Measurements from ENCODE around the gene DTNB.

Gene DTNB

DNA sequence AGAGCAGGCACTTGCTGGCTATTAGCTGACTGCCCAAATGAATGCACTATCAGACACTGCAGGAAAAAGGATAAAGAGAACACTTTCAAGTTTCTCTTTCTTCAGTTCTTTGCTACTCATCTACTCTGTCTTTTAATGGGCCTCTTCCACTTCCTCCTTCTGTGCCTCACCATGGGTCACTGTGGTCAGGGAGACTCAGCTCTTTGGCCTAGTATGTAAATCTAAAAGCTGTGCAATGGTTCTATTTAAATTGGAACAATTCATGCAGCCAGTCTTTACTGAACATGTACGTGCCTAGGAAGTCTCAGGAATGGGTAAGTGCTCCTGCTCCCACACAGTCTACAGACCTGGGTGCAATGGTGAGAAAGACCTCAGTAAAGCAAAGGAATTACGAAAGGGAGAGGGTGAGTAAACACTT lies 252.5 kb downstream of the DTNB start:
- Histone ChIP-seq H3K4me3 (ENCODE audit: low read depth in 1 of 2, low read length in 1 of 2) (no peak overlapping the region), H3K9me3 (no peaks in the 10 kb centered on the region), H3K27ac (peak overlapping the region; percentile 54), H3K4me1 (ENCODE audit: control insufficient read depth in 1 of 2, insufficient read depth in 1 of 2, low read depth in 1 of 2, low read length in 1 of 2) (peaks cover 10% of the 10 kb centered on the region in 2 experiments), H3K36me3 (no peaks in the 10 kb centered on the region), H3K27me3 (no peaks in the 10 kb centered on the region)
- TF ChIP-seq, protein P1, sequence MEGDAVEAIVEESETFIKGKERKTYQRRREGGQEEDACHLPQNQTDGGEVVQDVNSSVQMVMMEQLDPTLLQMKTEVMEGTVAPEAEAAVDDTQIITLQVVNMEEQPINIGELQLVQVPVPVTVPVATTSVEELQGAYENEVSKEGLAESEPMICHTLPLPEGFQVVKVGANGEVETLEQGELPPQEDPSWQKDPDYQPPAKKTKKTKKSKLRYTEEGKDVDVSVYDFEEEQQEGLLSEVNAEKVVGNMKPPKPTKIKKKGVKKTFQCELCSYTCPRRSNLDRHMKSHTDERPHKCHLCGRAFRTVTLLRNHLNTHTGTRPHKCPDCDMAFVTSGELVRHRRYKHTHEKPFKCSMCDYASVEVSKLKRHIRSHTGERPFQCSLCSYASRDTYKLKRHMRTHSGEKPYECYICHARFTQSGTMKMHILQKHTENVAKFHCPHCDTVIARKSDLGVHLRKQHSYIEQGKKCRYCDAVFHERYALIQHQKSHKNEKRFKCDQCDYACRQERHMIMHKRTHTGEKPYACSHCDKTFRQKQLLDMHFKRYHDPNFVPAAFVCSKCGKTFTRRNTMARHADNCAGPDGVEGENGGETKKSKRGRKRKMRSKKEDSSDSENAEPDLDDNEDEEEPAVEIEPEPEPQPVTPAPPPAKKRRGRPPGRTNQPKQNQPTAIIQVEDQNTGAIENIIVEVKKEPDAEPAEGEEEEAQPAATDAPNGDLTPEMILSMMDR (IDR thresholded peaks at IDR 0.05) = no peak

DNA sequence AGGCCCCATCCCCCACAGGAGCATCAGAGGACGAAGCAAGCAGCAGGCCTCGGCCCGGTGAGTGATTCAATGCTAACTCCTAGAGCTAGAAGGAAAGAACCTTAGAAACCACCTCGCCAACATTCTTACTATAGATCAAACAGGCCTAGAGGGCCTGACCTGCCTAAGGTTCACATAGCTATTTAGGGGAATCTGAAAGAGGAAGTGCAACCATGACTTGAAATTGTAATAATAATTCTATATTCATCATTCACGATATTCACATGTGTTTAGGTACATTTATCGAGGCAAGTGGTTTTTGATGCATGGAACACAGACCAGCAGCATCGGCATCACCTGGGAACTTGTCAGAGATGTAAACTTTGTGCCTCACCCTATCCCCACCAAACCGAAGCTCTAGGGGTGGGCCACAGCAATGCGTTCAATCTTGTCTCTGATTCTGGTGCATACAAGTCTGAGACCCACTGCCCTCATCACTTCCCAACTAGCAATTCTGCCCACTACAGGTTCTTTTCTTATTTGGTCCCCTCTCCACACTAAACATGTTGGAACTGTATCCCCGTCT lies 253.6 kb downstream of the DTNB start:
- H3K36me3 ChIP-seq = no peaks in the 10 kb centered on the region
- TF ChIP-seq, protein P1 (IDR thresholded peaks at IDR 0.05) = no peak
- H3K4me3 ChIP-seq (ENCODE audit: low read depth in 1 of 2, low read length in 1 of 2) = no peak overlapping the region
- no peaks in the 10 kb centered on the region for H3K27me3 ChIP-seq
- no peaks in the 10 kb centered on the region for H3K9me3 ChIP-seq
- H3K4me1 ChIP-seq (ENCODE audit: control insufficient read depth in 1 of 2, insufficient read depth in 1 of 2, low read depth in 1 of 2, low read length in 1 of 2) = peaks cover 10% of the 10 kb centered on the region in 2 experiments
- H3K27ac ChIP-seq = no peak overlapping the region

DNA sequence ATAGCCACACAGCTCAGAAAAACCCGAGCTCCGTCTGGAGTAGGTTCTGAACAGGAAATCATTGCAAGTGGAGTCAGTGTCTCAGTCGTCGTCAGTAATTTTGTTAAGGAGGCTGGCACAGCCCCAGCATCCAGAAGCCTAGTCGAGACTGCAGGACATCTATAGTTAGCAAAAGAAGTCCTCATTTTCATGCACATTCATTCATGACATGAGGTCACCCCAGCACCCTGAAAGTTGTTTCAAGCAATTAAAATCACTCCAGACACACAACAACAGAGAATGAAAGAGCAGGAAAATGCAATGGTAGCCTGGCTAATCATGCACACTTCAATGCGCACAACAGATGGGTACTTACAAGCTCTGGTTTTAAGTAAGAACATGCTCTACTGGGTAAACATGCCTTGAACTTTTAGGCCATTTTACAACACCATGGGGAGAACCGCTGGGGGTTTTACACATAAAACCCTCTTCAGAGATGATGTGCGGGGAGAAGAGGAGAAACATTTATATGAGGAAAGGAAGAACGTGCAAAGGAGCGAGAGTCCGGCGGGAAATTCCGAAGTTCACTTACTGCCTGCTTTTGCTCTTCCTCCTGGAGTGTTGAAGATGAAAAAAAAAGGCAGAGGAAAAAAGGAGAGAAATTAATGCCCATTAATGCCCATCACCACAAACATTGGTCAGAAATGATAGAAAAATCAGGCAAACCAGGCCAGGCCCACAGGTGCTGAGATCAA lies 254.3 kb downstream of the DTNB start:
- TF ChIP-seq, protein P1 (IDR thresholded peaks at IDR 0.05) = no peak
- Histone ChIP-seq H3K9me3 (no peaks in the 10 kb centered on the region), H3K36me3 (no peaks in the 10 kb centered on the region), H3K4me3 (ENCODE audit: low read depth in 1 of 2, low read length in 1 of 2) (no peak overlapping the region), H3K27ac (no peak overlapping the region), H3K27me3 (no peaks in the 10 kb centered on the region), H3K4me1 (ENCODE audit: control insufficient read depth in 1 of 2, insufficient read depth in 1 of 2, low read depth in 1 of 2, low read length in 1 of 2) (peaks cover 10% of the 10 kb centered on the region in 2 experiments)

DNA sequence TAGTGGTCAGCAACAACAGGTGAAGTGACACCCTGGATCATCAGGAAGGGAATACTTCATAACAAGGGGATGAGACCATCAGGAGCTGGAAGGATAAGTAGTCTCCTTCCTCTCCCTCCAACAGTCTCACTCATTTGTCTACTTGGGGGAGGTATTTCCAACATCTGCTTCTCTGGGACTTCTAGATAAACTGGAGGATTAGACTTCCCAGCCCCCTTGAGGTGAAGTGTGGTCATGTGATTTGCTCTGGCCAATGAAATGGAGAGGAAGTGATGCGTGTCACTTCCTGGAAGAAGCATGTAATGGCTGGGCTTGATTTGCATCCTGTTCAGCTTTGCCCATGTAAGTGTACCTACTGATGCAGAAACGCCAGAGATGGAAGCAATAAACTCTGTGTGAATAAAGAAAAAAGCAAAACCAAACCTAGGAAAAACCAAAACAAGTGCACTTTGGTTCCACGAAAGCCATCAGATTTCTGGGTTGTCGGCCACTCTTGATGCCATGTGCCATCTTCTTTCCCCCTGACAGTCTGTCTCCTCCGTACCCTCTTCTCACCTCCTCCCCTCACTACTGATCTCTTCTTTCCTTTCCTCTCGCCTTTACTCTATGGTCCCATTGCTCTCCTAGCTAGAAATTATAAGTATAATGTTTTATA lies 255.5 kb downstream of the DTNB start:
- Histone ChIP-seq H3K27ac (no peak overlapping the region), H3K4me3 (ENCODE audit: low read depth in 1 of 2, low read length in 1 of 2) (no peak overlapping the region), H3K9me3 (no peaks in the 10 kb centered on the region), H3K36me3 (no peaks in the 10 kb centered on the region), H3K27me3 (no peaks in the 10 kb centered on the region), H3K4me1 (ENCODE audit: control insufficient read depth in 1 of 2, insufficient read depth in 1 of 2, low read depth in 1 of 2, low read length in 1 of 2) (peaks cover 10% of the 10 kb centered on the region in 2 experiments)
- TF ChIP-seq, protein P1 (IDR thresholded peaks at IDR 0.05) = no peak

DNA sequence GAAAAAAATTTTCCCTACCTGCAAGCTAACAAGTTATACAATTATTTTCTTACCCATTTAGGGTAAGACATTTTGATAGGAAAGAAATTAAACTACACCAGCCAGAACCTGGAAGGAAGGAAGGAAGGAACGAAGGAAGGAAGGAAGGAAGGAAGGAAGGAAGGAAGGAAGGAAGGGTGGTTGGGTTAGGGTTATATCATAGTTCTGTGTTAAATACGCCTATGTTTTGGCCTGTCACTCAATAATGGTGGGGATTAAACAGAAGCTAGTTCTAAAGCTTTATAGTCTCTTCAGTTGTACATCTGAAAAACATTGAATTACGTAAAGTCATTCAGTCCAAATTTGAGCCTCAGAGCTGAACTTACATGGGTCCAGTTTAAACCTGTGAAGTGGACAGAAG lies 256.7 kb downstream of the DTNB start:
- Histone ChIP-seq H3K27me3 (no peaks in the 10 kb centered on the region), H3K4me3 (ENCODE audit: low read depth in 1 of 2, low read length in 1 of 2) (no peak overlapping the region), H3K4me1 (ENCODE audit: control insufficient read depth in 1 of 2, insufficient read depth in 1 of 2, low read depth in 1 of 2, low read length in 1 of 2) (peaks cover 10% of the 10 kb centered on the region in 2 experiments), H3K36me3 (no peaks in the 10 kb centered on the region), H3K9me3 (no peaks in the 10 kb centered on the region), H3K27ac (no peak overlapping the region)
- TF ChIP-seq, protein P1 (IDR thresholded peaks at IDR 0.05) = no peak

All from neutrophil (primary cell).